ENCODE measurements around the gene TMPRSS13. TPM values are rescaled to one million over a fixed set of nuclear protein-coding genes. Genes with fewer than 3 reads are reported as not detected.

The TMPRSS13 gene
- total RNA-seq, 1 experiment from 2014 or later, result not detected

DNA sequence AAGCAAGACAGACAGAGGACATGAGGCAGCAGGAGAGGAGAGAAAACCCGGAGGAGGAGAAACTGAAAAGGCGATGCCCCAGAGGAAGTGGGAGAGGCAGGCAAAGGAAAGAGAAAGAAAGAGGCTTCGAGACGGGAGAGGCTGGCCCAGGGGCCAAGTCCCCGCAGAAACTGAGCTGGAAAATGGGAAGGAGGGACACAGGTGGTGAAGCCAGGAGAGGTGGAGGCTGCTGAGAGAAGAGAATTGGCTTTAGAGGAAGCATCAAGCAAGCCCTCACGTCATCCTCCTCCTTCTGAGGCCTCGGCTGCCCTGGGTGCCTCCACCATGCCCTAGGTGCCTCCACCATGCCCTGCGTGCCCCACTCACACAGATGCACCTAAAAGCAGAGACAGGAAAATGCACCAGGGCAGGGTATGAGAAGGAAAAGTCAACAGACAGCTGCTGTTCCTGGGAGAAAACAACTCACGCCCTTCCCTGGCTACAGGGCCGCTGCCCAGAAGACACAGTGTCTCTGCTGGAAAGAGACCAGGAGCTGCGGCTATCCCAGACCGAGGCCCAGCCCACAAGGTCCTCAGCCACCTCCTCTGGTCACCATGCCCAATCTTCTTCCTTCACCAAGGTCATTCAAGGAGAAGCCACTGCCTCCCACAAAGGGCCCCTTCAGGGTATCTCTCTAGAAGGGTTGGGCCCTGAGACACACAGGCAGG is 67.0 kb downstream of the TMPRSS13 start:
- Histone ChIP-seq H3K36me3 (no peaks in the 10 kb centered on the region), H3K27me3 (no peaks in the 10 kb centered on the region)
- DNase-seq, result no peak

DNA sequence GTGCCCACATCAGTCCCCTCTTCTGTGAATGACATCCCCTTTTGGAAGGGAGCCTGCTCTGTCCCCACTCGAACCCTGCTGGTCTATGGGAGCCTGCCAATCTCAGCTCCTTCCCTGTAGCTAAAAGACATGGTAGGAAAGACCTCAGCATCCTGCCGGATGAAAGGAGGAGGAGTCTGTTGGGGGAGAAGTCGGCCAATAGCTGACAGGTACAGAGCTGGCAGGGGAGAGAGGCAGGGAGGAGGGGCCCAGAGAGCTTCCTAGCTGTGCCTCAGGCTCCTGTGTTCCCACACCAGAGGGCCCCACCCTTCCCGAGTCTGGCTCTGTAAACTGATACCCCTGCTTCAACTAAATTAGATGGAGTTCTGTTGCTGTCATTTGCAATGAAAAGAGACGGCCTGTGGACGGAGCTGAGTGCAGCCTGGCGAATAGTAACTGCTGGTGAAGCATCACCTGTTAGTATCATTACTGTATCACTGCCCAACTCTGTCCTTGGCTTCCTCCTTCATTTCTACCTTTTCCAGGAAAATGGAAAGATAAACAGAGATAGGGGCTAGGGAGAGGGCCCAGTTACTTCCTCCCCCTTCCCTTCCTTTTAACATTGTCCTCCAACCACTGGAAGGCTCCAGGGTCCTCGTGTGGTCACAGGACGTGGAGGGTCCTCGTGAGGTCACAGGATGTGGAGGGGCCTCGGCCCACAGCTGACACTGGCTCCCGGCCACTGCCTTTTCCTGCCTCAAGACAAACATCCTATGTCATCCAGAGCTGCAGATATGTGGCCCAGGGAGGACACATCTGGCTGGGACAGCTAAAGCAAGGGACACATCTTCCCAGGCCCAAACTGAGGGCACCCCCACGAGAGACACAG is 67.8 kb downstream of the TMPRSS13 start:
- Histone ChIP-seq H3K9me3 (no peaks in the 10 kb centered on the region), H3K4me3 (no peak overlapping the region), H3K27me3 (no peaks in the 10 kb centered on the region), H3K36me3 (no peaks in the 10 kb centered on the region)
- DNase-seq, result no peak

More for the DNA sequence above, 67.0 kb downstream of the TMPRSS13 start:
- H3K4me3 ChIP-seq, result no peak overlapping the region
- H3K9me3 ChIP-seq, result no peaks in the 10 kb centered on the region

DNA sequence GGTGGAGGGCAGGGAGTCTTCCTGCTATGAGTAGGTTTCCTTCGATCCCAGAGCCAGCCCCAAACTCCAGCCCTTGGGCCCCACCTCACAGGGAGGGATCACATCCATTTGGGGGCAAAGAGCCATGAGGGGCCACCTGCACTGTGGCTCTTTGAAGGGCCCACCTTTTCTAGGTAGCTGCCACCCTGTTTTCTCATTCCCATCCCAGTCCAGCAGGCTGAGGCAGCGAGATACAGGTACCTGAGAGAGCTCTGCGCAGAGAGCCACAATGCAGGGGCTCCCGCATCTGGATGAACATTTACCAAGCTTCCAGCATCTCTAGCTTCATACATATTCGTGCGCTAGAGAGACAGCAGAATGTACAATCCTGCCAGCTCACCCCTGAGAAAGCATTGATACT is 69.1 kb downstream of the TMPRSS13 start:
- Histone ChIP-seq H3K27me3 (no peaks in the 10 kb centered on the region), H3K36me3 (no peaks in the 10 kb centered on the region)
- no peak for DNase-seq

DNA sequence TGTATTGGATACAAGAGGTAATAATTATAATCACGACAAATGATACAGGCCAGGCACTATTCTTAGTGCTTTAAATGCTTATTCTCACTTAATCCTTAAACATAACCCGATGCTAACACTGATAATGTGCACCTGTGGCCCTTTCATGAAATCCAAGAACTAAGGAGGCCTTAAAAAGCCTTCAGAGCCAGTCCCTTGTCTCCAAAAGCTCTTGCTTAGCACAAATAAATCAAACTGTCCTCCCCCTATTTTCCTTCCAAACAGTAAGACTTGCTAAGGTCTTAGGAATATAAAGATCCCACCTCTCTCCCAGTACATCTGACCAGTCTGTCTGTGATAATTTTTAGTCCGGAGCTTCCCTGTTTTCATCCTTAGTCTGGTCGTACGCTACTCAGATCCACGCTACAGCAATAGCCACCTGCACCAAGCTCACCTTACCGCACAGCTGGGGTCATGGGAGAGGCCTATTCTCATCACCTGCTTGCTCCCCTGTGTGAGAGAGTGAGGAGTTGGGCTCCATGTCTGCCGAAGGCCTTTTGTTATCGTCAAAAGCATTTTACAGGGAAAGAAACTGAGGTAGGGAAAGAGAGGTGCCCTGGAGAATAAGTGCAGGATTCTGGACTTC is 69.6 kb downstream of the TMPRSS13 start:
- Histone ChIP-seq H3K27me3 (no peaks in the 10 kb centered on the region), H3K4me3 (no peak overlapping the region), H3K36me3 (no peaks in the 10 kb centered on the region), H3K9me3 (no peaks in the 10 kb centered on the region)
- no peak for DNase-seq

More for the DNA sequence above, 69.1 kb downstream of the TMPRSS13 start:
- no peaks in the 10 kb centered on the region for H3K9me3 ChIP-seq
- no peak overlapping the region for H3K4me3 ChIP-seq

GRCh38 chr11:117859061-117859460 is 70.1 kb downstream of the TMPRSS13 start:
- H3K9me3 ChIP-seq, result no peaks in the 10 kb centered on the region
- no peaks in the 10 kb centered on the region for H3K36me3 ChIP-seq
- DNase-seq, result no peak
- no peak overlapping the region for H3K4me3 ChIP-seq
- no peaks in the 10 kb centered on the region for H3K27me3 ChIP-seq

DNA sequence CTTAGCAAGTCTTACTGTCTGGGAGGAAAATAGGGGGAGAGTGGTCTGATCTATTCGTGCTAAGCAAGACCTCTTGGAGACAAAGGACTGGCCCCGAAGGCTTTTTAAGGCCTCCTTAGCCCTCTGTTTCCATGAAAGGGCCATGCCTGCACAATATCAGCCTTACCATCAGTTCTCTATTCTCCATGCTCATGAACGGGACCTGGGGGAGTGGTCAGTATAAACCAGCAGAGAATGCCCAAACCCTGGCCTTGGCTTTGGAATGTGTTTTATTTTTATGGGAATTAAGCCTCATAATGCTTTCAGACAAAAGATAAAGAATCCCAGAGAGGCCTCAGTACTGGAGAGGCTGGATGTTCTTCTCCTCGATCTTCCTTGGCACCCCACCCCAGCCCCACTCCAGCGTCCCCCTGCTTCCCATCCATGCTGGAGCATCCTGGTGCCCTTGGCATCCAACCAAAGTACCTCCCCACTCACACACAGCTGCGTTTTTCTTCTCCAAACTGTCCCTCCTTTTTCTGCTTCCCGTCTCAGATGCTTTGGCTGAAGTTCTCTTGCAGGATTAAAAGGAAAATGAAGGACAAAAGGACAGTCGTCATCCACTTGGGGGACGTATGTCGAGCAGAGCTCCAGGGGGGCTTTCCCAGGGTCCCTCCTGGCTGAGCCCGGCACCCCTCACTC is 71.3 kb downstream of the TMPRSS13 start:
- Histone ChIP-seq H3K27me3 (no peaks in the 10 kb centered on the region), H3K36me3 (no peaks in the 10 kb centered on the region), H3K9me3 (no peaks in the 10 kb centered on the region), H3K4me3 (no peak overlapping the region)
- no peak for DNase-seq

DNA sequence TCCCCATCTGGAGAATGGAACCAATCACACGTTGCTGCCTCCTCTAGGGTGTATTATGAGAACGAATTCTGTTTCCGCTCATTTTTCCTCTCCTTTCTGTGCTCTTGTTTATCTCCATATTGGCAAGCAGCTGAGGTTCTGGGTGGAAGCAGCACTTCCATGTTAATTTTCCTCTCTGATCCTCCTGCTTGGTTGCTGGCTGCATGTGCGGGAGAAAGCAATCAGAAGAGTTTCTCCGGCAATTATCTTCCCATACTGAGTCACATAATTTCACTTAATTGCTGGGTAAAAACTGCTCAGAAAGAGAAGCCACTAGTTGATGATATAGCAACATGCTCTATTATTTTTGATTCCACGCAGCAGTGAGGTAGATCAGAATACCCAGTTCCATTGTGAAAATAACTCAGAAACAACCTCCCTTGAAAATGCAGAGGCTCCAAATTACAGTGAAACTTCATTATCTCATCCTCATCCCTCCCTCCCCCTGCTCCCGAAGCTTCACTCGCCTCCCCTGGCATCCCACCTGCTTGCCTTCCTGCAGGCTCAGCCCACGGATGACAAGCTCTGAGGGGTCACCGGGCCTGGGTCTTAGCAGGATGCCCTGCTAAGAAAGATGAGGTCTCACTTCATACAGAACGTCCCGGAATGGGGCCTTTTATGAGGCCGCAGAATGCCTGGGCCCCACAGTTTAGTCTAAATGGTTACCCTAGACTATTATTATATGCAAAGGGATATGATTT is 73.1 kb downstream of the TMPRSS13 start:
- no peak for DNase-seq
- no peaks in the 10 kb centered on the region for H3K27me3 ChIP-seq
- no peak overlapping the region for H3K4me3 ChIP-seq

GRCh38 chr11:117855186-117855845 is 73.9 kb downstream of the TMPRSS13 start:
- DNase-seq, result no peak
- Histone ChIP-seq H3K4me3 (no peak overlapping the region), H3K36me3 (no peaks in the 10 kb centered on the region), H3K9me3 (peaks cover 3% of the 10 kb centered on the region; the same call in 1 of the 2 replicates), H3K27me3 (no peaks in the 10 kb centered on the region)

More for the DNA sequence above, 73.1 kb downstream of the TMPRSS13 start:
- H3K9me3 ChIP-seq, result peaks cover 3% of the 10 kb centered on the region; the same call in 1 of the 2 replicates
- no peaks in the 10 kb centered on the region for H3K36me3 ChIP-seq

GRCh38 chr11:117852309-117852708 is 76.9 kb downstream of the TMPRSS13 start:
- Histone ChIP-seq H3K36me3 (no peaks in the 10 kb centered on the region), H3K27me3 (no peaks in the 10 kb centered on the region), H3K4me3 (no peak overlapping the region), H3K9me3 (peaks cover 3% of the 10 kb centered on the region; the same call in 1 of the 2 replicates)
- no peak for DNase-seq

- Histone ChIP-seq H3K9me3 (peaks cover 3% of the 10 kb centered on the region; the same call in 1 of the 2 replicates), H3K4me3 (no peak overlapping the region), H3K27me3 (no peaks in the 10 kb centered on the region), H3K36me3 (no peaks in the 10 kb centered on the region)
- DNase-seq, result no peak
Measured at GRCh38 chr11:117851852-117852251, 77.3 kb downstream of the TMPRSS13 start.

DNA sequence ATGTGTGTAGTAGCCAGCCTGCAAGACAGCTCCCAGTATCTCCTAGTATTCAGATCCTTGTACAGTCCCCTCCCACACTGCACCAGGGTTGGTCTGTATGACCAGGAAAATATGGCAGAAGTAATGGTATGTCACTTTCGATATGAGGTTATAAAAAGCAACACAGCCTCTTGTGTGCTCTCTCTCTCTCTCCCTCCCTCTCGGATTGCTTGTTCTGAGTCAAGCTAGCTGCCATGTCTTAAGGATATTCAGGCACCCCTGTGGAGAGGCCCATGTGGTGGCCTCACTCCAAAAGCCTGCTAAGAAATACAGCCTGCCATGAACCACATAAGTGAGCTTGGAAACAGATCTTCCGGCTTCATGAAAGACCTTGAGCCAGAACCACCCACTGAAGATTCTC is 78.1 kb downstream of the TMPRSS13 start:
- Histone ChIP-seq H3K4me3 (no peak overlapping the region), H3K9me3 (peaks cover 3% of the 10 kb centered on the region; the same call in 1 of the 2 replicates), H3K36me3 (no peaks in the 10 kb centered on the region), H3K27me3 (no peaks in the 10 kb centered on the region)
- DNase-seq, result peak; percentile 48

Other genes with a start within 250 kb of the TMPRSS13 start
- not detected in 2 replicates for gene DSCAML1, start 132.2 kb downstream of the TMPRSS13 start, total RNA-seq (2014; rRNA removed; shearing (Covaris generic); ENCODE audit: low replicate concordance)
- gene FXYD2, start 104.7 kb downstream of the TMPRSS13 start, total RNA-seq (2014; rRNA removed; shearing (Covaris generic); ENCODE audit: low replicate concordance), result not detected in 2 replicates
- gene FXYD6, start 52.7 kb downstream of the TMPRSS13 start, total RNA-seq (2014; rRNA removed; shearing (Covaris generic); ENCODE audit: low replicate concordance), result not detected in 2 replicates
- 1.3 TPM in 1 of 2 replicates, not detected in the other for gene IL10RA, start 57.0 kb upstream of the TMPRSS13 start, total RNA-seq (2014; rRNA removed; shearing (Covaris generic); ENCODE audit: low replicate concordance)
- not detected in 2 replicates for gene TMPRSS4, start 147.7 kb upstream of the TMPRSS13 start, total RNA-seq (2014; rRNA removed; shearing (Covaris generic); ENCODE audit: low replicate concordance)
- gene SMIM35, start 157.6 kb upstream of the TMPRSS13 start, total RNA-seq (2014; rRNA removed; shearing (Covaris generic); ENCODE audit: low replicate concordance), result not detected in 2 replicates
- gene SCN4B, start 223.4 kb upstream of the TMPRSS13 start, total RNA-seq (2014; rRNA removed; shearing (Covaris generic); ENCODE audit: low replicate concordance), result 0.23 and 0.35 TPM in 2 replicates
- not detected in 2 replicates for gene SCN2B, start 247.2 kb upstream of the TMPRSS13 start, total RNA-seq (2014; rRNA removed; shearing (Covaris generic); ENCODE audit: low replicate concordance)

Measured in MG63 (cell line).